Smooth muscle cell (in vitro differentiated cells): Measurements from ENCODE around the gene CYP2E1. TPM values are rescaled to one million over a fixed set of nuclear protein-coding genes. Genes with fewer than 3 reads are reported as not detected.
"Not testable (repeated sequence)": the region's sequence is repeated elsewhere in the genome, so short reads cannot be mapped to it uniquely, and the experiment has no call there.

Experiments
- DNase-seq: peaks from one replicate; lab custom pipeline; 2025; ENCODE audit not compliant: unreplicated experiment; lab: John Stamatoyannopoulos, UW
- H2AFZ ChIP-seq: fragments of 200-600 bp; sonication (generic); 2 replicates; pipeline ENCODE4 v1.6.0; 2016; ENCODE audit warnings: antibody characterized with exemption, low read depth, mild to moderate bottlenecking
- H3F3A ChIP-seq: fragments of 200-600 bp; sonication (generic); 2 replicates; pipeline ENCODE4 v1.6.0; 2017; ENCODE audit warnings: antibody characterized with exemption, low read depth
- H3K27ac ChIP-seq: fragments of 200-600 bp; sonication (generic); 2 replicates; pipeline ENCODE4 v1.5.1; 2016; ENCODE audit warnings: low read depth, mild to moderate bottlenecking
- H3K27me3 ChIP-seq: fragments of 200-600 bp; sonication (generic); 2 replicates; pipeline ENCODE4 v1.6.1; 2016; ENCODE audit warnings: low read depth, mild to moderate bottlenecking
- H3K36me3 ChIP-seq: fragments of 200-600 bp; sonication (generic); 2 replicates; pipeline ENCODE4 v1.5.1; 2016; ENCODE audit warnings: low read depth
- H3K4me1 ChIP-seq: fragments of 200-600 bp; sonication (generic); 2 replicates; pipeline ENCODE4 v1.5.1; 2016; ENCODE audit warnings: low read depth
- H3K4me2 ChIP-seq: fragments of 200-600 bp; sonication (generic); 2 replicates; pipeline ENCODE4 v1.6.0; 2016; ENCODE audit warnings: mild to moderate bottlenecking
- H3K4me3 ChIP-seq: fragments of 200-600 bp; sonication (generic); 2 replicates; pipeline ENCODE4 v1.5.1; 2016; ENCODE audit warnings: mild to moderate bottlenecking
- H3K79me2 ChIP-seq: fragments of 200-600 bp; sonication (generic); 2 replicates; pipeline ENCODE4 v1.6.0; 2016; ENCODE audit warnings: low read depth, mild to moderate bottlenecking
- H3K9ac ChIP-seq: fragments of 200-600 bp; sonication (generic); 2 replicates; pipeline ENCODE4 v1.6.0; 2016; ENCODE audit warnings: low read depth
- H3K9me3 ChIP-seq: fragments of 200-600 bp; sonication (generic); replicated peaks from 2 replicates; pipeline ENCODE4 v1.5.1; 2016; ENCODE audit warnings: low read depth
- H4K20me1 ChIP-seq: fragments of 200-600 bp; sonication (generic); 2 replicates; pipeline ENCODE4 v1.6.0; 2016; ENCODE audit warnings: low read depth
- WGBS: methylation state at CpG from one replicate; pipeline ENCODE4 v1.1.7; 2016; ENCODE audit warnings: low lambda C conversion rate; 5-methylcytosine and 5-hydroxymethylcytosine counted together
- polyA plus RNA-seq: library from polyadenylated mRNA; unstranded; fragments of >200 nt; fragmentation: Nextera tagmentation; extraction: Ambion mirVana; gene quantifications from 2 replicates; pipeline ENCODE4 v1.2.1, GENCODE V29; 2016
- total RNA-seq: library from RNA; depleted of rRNA; stranded (reverse); fragments of >200 nt; gene quantifications from 2 replicates; pipeline ENCODE4 v1.2.3, GENCODE V29; 2014
- TF ChIP-seq, protein P1 (sequence below): fragments of 200-600 bp; sonication (generic); IDR thresholded peaks from 2 replicates; pipeline ENCODE4 v1.5.1; 2017; ENCODE audit warnings: borderline replicate concordance, mild to moderate bottlenecking, antibody characterized with exemption; ENCODE audit not compliant: insufficient read depth, poor library complexity, severe bottlenecking

The CYP2E1 gene
- total and polyA plus RNA-seq, 2 experiments from 2014 or later: 1.3 to 10.8 TPM

DNA sequence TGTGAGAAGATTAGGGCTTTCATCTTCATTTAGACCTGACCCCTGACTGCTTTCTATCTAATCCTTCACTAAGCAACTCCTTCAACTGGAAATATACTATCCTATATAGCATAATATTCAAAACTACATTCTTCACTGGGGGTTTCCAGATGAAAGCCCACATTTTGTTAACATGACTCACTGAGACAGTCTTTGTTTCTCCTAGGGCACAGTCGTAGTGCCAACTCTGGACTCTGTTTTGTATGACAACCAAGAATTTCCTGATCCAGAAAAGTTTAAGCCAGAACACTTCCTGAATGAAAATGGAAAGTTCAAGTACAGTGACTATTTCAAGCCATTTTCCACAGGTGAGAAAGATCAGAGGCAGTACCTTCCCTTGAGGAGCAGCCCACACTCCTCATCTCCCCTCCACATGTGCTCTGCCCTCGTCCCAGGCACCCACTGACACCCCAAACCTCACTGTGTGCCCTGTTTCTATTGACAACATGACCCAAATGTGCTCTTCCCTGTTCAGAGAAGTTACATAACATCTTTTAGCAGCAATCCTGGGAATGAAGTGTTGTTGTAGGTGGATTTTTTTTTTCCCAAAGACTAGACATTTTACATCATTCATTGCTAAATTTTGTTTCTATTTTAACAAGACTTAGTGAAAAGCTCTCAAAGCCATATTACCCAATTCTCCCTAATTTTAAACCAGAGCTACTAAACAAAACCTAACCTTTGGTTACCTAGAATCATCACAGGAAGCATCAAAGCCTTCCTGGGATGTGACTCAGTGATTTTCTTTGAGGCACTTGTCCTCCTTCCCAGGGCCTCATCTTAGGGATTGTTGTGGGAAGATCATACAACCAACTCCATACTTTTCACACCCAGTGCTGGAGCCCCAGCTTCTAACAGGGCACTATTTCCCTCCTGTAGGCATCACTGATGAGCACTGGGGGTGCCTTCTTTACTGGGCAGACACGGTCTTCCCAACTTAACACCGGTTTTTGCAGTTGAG is 10.7 kb downstream of the CYP2E1 start:
- WGBS: 44% methylated on average over 4 of the region's 4 CpGs
- Histone ChIP-seq H3K4me1 (no peaks in the 10 kb centered on the region), H3K27ac (no peak overlapping the region), H3K9me3 (peaks cover 7% of the 10 kb centered on the region), H3K27me3 (no peaks in the 10 kb centered on the region), H3K4me3 (no peak overlapping the region), H3K79me2 (no peaks in the 10 kb centered on the region), H4K20me1 (no peaks in the 10 kb centered on the region), H2AFZ (no peak overlapping the region), H3K36me3 (no peaks in the 10 kb centered on the region), H3K9ac (no peak overlapping the region), H3F3A (no peaks in the 10 kb centered on the region), H3K4me2 (no peak overlapping the region)
- TF ChIP-seq, protein P1, sequence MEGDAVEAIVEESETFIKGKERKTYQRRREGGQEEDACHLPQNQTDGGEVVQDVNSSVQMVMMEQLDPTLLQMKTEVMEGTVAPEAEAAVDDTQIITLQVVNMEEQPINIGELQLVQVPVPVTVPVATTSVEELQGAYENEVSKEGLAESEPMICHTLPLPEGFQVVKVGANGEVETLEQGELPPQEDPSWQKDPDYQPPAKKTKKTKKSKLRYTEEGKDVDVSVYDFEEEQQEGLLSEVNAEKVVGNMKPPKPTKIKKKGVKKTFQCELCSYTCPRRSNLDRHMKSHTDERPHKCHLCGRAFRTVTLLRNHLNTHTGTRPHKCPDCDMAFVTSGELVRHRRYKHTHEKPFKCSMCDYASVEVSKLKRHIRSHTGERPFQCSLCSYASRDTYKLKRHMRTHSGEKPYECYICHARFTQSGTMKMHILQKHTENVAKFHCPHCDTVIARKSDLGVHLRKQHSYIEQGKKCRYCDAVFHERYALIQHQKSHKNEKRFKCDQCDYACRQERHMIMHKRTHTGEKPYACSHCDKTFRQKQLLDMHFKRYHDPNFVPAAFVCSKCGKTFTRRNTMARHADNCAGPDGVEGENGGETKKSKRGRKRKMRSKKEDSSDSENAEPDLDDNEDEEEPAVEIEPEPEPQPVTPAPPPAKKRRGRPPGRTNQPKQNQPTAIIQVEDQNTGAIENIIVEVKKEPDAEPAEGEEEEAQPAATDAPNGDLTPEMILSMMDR: no peak
- no peak for DNase-seq

DNA sequence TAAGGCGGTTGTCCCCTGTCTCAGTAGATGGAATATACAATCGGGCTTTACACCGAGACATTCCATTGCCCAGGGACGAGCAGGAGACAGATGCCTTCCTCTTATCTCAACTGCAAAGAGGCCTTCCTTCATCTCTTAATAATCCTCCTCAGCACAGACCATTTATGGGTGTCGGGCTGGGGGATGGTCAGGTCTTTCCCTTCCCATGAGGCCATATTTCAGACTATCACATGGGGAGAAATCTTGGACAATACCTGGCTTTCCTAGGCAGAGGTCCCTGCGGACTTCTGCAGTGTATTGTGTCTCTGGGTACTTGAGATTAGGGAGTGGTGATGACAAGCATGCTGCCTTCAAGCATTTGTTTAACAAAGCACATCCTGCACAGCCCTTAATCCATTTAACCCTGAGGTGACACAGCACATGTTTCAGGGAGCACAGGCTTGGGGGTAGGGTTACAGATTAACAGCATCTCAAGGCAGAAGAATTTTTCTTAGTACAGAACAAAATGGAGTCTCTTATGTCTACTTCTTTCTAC is 14.3 kb downstream of the CYP2E1 start:
- not testable (repeated sequence) for H3K4me1 ChIP-seq, H3K4me2 ChIP-seq, H4K20me1 ChIP-seq, H3K79me2 ChIP-seq, H3K36me3 ChIP-seq, H2AFZ ChIP-seq, H3K27ac ChIP-seq, H3K9me3 ChIP-seq, H3K4me3 ChIP-seq, DNase-seq, H3K27me3 ChIP-seq, H3F3A ChIP-seq, H3K9ac ChIP-seq
- WGBS: 69% methylated on average over 6 of the region's 6 CpGs

DNA sequence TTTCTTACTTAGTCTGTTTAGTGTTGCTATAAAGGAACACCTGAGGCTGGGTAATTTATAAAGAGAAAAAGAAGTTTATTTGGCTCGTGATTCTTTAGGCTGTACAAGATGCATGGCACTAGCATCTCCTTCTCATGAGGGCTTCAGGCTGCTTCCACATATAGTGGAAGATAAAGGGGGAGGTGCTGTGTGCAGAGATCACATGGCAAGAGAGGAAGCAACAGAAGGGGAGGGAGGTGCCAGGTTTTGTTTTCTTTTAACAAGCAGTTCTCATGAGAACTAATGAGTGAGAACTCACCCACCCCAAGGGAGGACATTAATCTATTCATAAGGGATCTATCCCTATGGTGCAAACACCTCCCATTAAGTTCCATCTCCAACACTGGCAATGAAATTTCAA is 17.3 kb downstream of the CYP2E1 start:
- H3K4me2 ChIP-seq: no peak overlapping the region
- no peak overlapping the region for H3K27ac ChIP-seq
- H3K4me1 ChIP-seq: no peaks in the 10 kb centered on the region
- TF ChIP-seq, protein P1: no peak
- H3F3A ChIP-seq: no peaks in the 10 kb centered on the region
- H4K20me1 ChIP-seq: no peaks in the 10 kb centered on the region
- no peak for DNase-seq
- WGBS: 45% methylated on average over 1 of the region's 1 CpG
- no peak overlapping the region for H3K9ac ChIP-seq
- H3K36me3 ChIP-seq: no peaks in the 10 kb centered on the region
- H2AFZ ChIP-seq: no peak overlapping the region
- no peak overlapping the region for H3K4me3 ChIP-seq
- no peaks in the 10 kb centered on the region for H3K79me2 ChIP-seq
- H3K27me3 ChIP-seq: no peaks in the 10 kb centered on the region
- H3K9me3 ChIP-seq: peaks cover 10% of the 10 kb centered on the region

DNA sequence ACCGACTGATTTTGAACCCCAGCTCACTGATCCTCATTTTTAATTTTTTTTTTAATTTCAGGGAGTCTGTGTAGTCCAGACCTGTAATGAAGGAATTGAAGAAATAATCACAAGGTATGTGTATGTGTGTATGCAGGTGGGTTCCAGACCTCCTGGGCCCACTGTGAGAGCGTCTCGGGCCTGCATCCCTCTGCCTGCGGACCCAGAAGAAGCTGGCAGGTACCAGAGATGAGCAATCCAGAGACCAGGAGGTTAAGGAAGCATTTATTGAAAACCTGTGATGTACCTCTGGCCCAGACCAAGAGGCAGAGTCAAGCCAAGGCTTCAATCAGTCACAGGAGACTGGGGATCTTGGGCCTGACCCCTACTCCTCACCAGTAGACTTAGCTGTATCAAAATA is 27.4 kb downstream of the CYP2E1 start:
- Histone ChIP-seq H2AFZ (no peak overlapping the region), H3K4me1 (no peaks in the 10 kb centered on the region), H3K9me3 (no peaks in the 10 kb centered on the region), H3K27me3 (no peaks in the 10 kb centered on the region), H3K4me3 (no peak overlapping the region), H3K27ac (no peak overlapping the region), H4K20me1 (no peaks in the 10 kb centered on the region), H3K9ac (no peak overlapping the region), H3K4me2 (no peak overlapping the region), H3K79me2 (no peaks in the 10 kb centered on the region), H3K36me3 (no peaks in the 10 kb centered on the region), H3F3A (no peaks in the 10 kb centered on the region)
- 73% methylated on average over 4 of the region's 4 CpGs for WGBS
- TF ChIP-seq, protein P1: no peak
- DNase-seq: no peak
